ENCODE data around the gene CHMP2B.

- TF ChIP-seq, protein P1, sequence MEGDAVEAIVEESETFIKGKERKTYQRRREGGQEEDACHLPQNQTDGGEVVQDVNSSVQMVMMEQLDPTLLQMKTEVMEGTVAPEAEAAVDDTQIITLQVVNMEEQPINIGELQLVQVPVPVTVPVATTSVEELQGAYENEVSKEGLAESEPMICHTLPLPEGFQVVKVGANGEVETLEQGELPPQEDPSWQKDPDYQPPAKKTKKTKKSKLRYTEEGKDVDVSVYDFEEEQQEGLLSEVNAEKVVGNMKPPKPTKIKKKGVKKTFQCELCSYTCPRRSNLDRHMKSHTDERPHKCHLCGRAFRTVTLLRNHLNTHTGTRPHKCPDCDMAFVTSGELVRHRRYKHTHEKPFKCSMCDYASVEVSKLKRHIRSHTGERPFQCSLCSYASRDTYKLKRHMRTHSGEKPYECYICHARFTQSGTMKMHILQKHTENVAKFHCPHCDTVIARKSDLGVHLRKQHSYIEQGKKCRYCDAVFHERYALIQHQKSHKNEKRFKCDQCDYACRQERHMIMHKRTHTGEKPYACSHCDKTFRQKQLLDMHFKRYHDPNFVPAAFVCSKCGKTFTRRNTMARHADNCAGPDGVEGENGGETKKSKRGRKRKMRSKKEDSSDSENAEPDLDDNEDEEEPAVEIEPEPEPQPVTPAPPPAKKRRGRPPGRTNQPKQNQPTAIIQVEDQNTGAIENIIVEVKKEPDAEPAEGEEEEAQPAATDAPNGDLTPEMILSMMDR (IDR thresholded peaks at IDR 0.05): no peak
- TF ChIP-seq POLR2A (IDR thresholded peaks at IDR 0.05) (no peak), EP300 (IDR thresholded peaks at IDR 0.05) (no peak)
These were observed 45.1 kb upstream of the CHMP2B start for GRCh38 chr3:87182023-87182422.

Measured in tibial nerve (tissue), 4 donors.